ENCODE data around the gene LRBA. TPM values are rescaled to one million over a fixed set of nuclear protein-coding genes. Genes with fewer than 3 reads are reported as not detected.

The LRBA gene
- total and polyA plus RNA-seq, 12 donors: 6.2 to 31.2 (median 23.9) TPM

GRCh38 chr4:150982557-150983233 is 32.4 kb downstream of the LRBA start:
- Histone ChIP-seq H3K27ac (no peak overlapping the region), H3K36me3 (no peaks in the 10 kb centered on the region), H3K4me1 (peaks cover 0 to 7% (median 0%) of the 10 kb centered on the region in 9 donors), H3K4me3 (no peak overlapping the region), H3K27me3 (no peaks in the 10 kb centered on the region), H3K9me3 (peaks cover 0 to 7% (median 0%) of the 10 kb centered on the region in 11 donors)
- 100% methylated on average over 1 of the region's 1 CpG for WGBS, 2 donors
- TF ChIP-seq, protein P1, sequence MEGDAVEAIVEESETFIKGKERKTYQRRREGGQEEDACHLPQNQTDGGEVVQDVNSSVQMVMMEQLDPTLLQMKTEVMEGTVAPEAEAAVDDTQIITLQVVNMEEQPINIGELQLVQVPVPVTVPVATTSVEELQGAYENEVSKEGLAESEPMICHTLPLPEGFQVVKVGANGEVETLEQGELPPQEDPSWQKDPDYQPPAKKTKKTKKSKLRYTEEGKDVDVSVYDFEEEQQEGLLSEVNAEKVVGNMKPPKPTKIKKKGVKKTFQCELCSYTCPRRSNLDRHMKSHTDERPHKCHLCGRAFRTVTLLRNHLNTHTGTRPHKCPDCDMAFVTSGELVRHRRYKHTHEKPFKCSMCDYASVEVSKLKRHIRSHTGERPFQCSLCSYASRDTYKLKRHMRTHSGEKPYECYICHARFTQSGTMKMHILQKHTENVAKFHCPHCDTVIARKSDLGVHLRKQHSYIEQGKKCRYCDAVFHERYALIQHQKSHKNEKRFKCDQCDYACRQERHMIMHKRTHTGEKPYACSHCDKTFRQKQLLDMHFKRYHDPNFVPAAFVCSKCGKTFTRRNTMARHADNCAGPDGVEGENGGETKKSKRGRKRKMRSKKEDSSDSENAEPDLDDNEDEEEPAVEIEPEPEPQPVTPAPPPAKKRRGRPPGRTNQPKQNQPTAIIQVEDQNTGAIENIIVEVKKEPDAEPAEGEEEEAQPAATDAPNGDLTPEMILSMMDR (IDR thresholded peaks at IDR 0.05): no peak
- ATAC-seq (no peak), DNase-seq (no peak)
- intact Hi-C loops (cut with DNase I): no loop called here

GRCh38 chr4:150978738-150979575 is 36.1 kb downstream of the LRBA start:
- no peaks in the 10 kb centered on the region for H3K36me3 ChIP-seq
- intact Hi-C loops (cut with DNase I): no loop called here
- peaks cover 0 to 7% (median 0%) of the 10 kb centered on the region in 11 donors for H3K9me3 ChIP-seq
- DNase-seq (no peak), ATAC-seq (no peak)
- TF ChIP-seq, protein P1 (IDR thresholded peaks at IDR 0.05): no peak
- H3K4me1 ChIP-seq: peaks cover 0 to 9% (median 0%) of the 10 kb centered on the region in 9 donors
- H3K4me3 ChIP-seq: no peak overlapping the region
- no peak overlapping the region for H3K27ac ChIP-seq
- no peaks in the 10 kb centered on the region for H3K27me3 ChIP-seq
- WGBS, 2 donors: 96 to 97% methylated on average over 3 of the region's 3 CpGs

DNA sequence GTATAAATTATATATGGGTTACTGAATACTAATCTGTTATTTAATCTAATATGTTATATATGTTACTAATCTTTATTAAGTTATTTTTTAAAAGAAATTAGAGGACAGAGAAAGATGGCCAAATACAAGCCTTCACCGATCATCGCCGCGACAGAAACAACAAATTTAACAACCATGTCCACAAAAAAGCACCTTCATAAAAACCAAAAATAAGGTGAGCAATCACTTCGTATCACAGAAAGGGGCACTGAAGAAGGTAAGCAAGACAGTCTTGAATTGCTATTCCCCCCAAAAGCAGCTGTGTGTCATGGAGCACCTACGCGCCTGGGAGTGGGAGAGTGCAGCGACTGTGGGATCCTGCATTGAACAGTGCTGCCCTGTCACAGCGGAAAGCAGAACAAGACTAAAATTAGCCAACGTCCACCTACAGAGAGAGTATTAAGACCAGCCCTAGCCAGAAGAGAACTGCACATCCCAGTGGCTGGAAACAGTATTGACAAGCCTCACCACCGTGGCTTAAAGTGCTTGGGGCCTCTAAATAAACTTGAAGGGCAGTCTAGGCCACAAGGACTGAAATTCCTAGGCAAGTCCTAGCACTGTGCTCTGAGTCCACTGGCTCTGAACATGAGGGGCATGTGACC is 38.5 kb downstream of the LRBA start:
- H3K27ac ChIP-seq: no peak overlapping the region
- no peaks in the 10 kb centered on the region for H3K27me3 ChIP-seq
- H3K4me1 ChIP-seq: peaks cover 0 to 17% (median 9%) of the 10 kb centered on the region in 9 donors
- ATAC-seq (peak in 4 of 8 donors; percentile 34 to 59 (median 50)), DNase-seq (no peak)
- H3K9me3 ChIP-seq: peaks cover 0 to 7% (median 0%) of the 10 kb centered on the region in 11 donors
- intact Hi-C loops (cut with DNase I): no loop called here
- H3K36me3 ChIP-seq: no peaks in the 10 kb centered on the region
- TF ChIP-seq, protein P1 (IDR thresholded peaks at IDR 0.05): no peak
- 77 to 79% methylated on average over 11 of the region's 11 CpGs for WGBS, 2 donors
- H3K4me3 ChIP-seq: no peak overlapping the region

- no peak for ATAC-seq
- H3K36me3 ChIP-seq: no peaks in the 10 kb centered on the region
- 85 to 91% methylated on average over 1 of the region's 1 CpG for WGBS, 2 donors
- H3K4me1 ChIP-seq: peaks cover 0 to 22% (median 13%) of the 10 kb centered on the region in 9 donors
- H3K9me3 ChIP-seq: peaks cover 0 to 7% (median 0%) of the 10 kb centered on the region in 11 donors
- H3K27ac ChIP-seq: no peak overlapping the region
- TF ChIP-seq, protein P1 (IDR thresholded peaks at IDR 0.05): no peak
- H3K4me3 ChIP-seq: no peak overlapping the region
- DNase-seq: no peak
- no peaks in the 10 kb centered on the region for H3K27me3 ChIP-seq
- intact Hi-C loops (cut with DNase I): no loop called here
Measured at GRCh38 chr4:150974750-150975149, 40.3 kb downstream of the LRBA start.
